ENCODE results near the gene EVL. TPM values are rescaled to one million over a fixed set of nuclear protein-coding genes. Genes with fewer than 3 reads are reported as not detected.
A peak's percentile ranks its signal among the peaks of the same experiment; 100 is the strongest.

Gene EVL
- total RNA-seq, 1 donor: 16.6 TPM

DNA sequence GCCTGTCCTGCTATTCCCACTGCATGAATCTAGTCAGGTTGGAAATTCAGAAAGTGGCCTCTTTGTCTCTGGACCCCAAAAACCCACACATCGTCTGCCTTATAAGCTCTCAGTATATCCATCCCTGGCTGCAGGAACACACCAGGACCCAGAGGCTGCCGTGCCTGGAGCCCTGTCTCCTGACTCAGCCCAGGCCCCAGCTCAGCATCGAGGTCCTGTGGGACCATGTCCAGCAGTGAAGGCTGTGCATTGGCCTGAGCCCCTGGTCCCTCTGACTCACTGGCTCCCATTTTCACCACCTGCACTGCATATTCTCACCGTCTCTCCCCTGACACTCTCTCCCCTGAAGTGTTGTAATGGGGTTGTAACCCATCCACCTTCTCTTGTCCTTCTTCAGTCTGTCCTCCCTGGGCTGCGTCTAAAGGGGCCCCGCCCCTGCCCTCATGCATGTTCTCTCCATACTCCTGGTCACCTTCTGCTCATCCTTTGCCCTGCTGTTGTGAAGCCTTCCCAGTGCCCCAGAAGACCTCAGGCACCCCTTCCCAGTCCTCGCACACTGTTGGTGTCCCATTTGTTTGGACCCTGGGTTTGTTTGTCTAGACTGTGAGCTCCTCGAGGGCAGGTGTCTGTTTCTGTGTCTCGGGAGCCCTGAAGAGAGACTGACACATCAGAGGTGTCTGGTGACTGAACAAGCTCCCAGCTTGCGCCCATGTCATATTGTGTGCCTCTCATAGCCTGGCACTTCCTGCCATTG, 43.8 kb downstream of the EVL start:
- Histone ChIP-seq H3K4me3 (ENCODE audit: insufficient read depth, low read length) (no peak overlapping the region), H3K36me3 (ENCODE audit: insufficient read depth, low read length) (no peaks in the 10 kb centered on the region), H4K20me1 (ENCODE audit: insufficient read depth, low read length) (no peaks in the 10 kb centered on the region), H3K4me1 (ENCODE audit: insufficient read depth, low read length) (peaks cover 41% of the 10 kb centered on the region), H3K79me2 (ENCODE audit: insufficient read depth, low read length) (no peaks in the 10 kb centered on the region), H3K27me3 (ENCODE audit: insufficient read depth, low read length) (no peaks in the 10 kb centered on the region), H3K27ac (ENCODE audit: low read depth, low read length) (peak overlapping the region; percentile 55), H3K9me3 (ENCODE audit: low read depth, low read length) (no peaks in the 10 kb centered on the region), H2AFZ (ENCODE audit: low read length) (no peak overlapping the region), H3K4me2 (ENCODE audit: insufficient read depth, low read length) (peak overlapping the region; percentile 22)
- DNase-seq (ENCODE audit: insufficient read length, low spot score, missing footprints): peak; percentile 89
- TF ChIP-seq, protein P1, sequence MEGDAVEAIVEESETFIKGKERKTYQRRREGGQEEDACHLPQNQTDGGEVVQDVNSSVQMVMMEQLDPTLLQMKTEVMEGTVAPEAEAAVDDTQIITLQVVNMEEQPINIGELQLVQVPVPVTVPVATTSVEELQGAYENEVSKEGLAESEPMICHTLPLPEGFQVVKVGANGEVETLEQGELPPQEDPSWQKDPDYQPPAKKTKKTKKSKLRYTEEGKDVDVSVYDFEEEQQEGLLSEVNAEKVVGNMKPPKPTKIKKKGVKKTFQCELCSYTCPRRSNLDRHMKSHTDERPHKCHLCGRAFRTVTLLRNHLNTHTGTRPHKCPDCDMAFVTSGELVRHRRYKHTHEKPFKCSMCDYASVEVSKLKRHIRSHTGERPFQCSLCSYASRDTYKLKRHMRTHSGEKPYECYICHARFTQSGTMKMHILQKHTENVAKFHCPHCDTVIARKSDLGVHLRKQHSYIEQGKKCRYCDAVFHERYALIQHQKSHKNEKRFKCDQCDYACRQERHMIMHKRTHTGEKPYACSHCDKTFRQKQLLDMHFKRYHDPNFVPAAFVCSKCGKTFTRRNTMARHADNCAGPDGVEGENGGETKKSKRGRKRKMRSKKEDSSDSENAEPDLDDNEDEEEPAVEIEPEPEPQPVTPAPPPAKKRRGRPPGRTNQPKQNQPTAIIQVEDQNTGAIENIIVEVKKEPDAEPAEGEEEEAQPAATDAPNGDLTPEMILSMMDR (IDR thresholded peaks at IDR 0.05; ENCODE audit: extremely low read depth, low read depth, low read length): no peak

GRCh38 chr14:100109594-100109955, 44.4 kb downstream of the EVL start:
- TF ChIP-seq, protein P1 (IDR thresholded peaks at IDR 0.05; ENCODE audit: extremely low read depth, low read depth, low read length): no peak
- H3K4me3 ChIP-seq (ENCODE audit: insufficient read depth, low read length): no peak overlapping the region
- no peaks in the 10 kb centered on the region for H3K27me3 ChIP-seq (ENCODE audit: insufficient read depth, low read length)

GRCh38 chr14:100110816-100111215, 45.6 kb downstream of the EVL start:
- no peak overlapping the region for H3K4me3 ChIP-seq (ENCODE audit: insufficient read depth, low read length)
- no peaks in the 10 kb centered on the region for H3K27me3 ChIP-seq (ENCODE audit: insufficient read depth, low read length)
- no peak overlapping the region for H2AFZ ChIP-seq (ENCODE audit: low read length)
- no peaks in the 10 kb centered on the region for H3K9me3 ChIP-seq (ENCODE audit: low read depth, low read length)
- no peak overlapping the region for H3K27ac ChIP-seq (ENCODE audit: low read depth, low read length)
- no peaks in the 10 kb centered on the region for H3K79me2 ChIP-seq (ENCODE audit: insufficient read depth, low read length)
- DNase-seq (ENCODE audit: insufficient read length, low spot score, missing footprints): no peak
- H4K20me1 ChIP-seq (ENCODE audit: insufficient read depth, low read length): no peaks in the 10 kb centered on the region
- H3K36me3 ChIP-seq (ENCODE audit: insufficient read depth, low read length): no peaks in the 10 kb centered on the region
- H3K4me2 ChIP-seq (ENCODE audit: insufficient read depth, low read length): no peak overlapping the region
- H3K4me1 ChIP-seq (ENCODE audit: insufficient read depth, low read length): peaks cover 28% of the 10 kb centered on the region
- TF ChIP-seq, protein P1 (IDR thresholded peaks at IDR 0.05; ENCODE audit: extremely low read depth, low read depth, low read length): no peak

More at GRCh38 chr14:100109594-100109955, 44.4 kb downstream of the EVL start:
- H3K36me3 ChIP-seq (ENCODE audit: insufficient read depth, low read length): no peaks in the 10 kb centered on the region
- H3K79me2 ChIP-seq (ENCODE audit: insufficient read depth, low read length): no peaks in the 10 kb centered on the region
- no peak overlapping the region for H2AFZ ChIP-seq (ENCODE audit: low read length)
- H4K20me1 ChIP-seq (ENCODE audit: insufficient read depth, low read length): no peaks in the 10 kb centered on the region
- peak; percentile 69 for DNase-seq (ENCODE audit: insufficient read length, low spot score, missing footprints)
- H3K4me1 ChIP-seq (ENCODE audit: insufficient read depth, low read length): peaks cover 35% of the 10 kb centered on the region
- no peaks in the 10 kb centered on the region for H3K9me3 ChIP-seq (ENCODE audit: low read depth, low read length)
- H3K4me2 ChIP-seq (ENCODE audit: insufficient read depth, low read length): no peak overlapping the region
- no peak overlapping the region for H3K27ac ChIP-seq (ENCODE audit: low read depth, low read length)

DNA sequence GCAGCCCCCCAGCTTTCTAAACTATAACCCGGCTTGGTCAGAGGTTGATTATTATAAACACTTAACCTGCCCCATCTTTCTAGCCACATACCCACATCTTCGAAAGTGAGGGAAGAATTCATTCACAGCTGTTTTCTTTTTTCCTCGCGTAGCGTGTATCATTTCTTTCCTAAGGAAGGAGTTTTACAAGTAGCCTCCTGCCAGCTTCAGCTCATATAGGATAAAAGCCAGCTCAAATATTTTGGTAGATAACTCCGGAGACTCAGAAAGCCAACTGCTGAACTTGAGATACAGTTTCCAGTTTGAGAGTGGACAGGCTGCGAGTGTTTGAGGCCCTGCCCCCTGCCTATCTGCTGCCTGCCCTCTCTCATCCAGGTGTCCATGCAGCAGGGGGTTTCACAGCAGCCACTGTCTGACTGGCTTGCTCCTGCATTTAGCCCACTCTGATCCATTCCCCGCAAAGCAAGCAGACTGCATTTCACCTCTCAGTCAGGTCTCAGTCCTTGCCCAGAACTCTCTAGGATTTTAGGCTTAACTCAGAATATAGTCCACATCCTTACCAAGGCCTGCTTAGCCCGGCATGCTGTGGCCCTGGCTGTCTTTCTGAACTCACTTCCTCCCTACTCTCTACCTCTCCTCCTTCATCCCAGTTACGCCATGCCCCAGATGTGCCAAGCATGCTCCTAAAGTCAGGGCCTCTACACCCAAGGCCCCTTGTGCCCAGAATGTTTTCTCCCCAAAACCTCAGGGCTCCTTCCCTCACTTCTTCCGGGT, 46.9 kb downstream of the EVL start:
- Histone ChIP-seq H3K4me1 (ENCODE audit: insufficient read depth, low read length) (peaks cover 28% of the 10 kb centered on the region), H3K9me3 (ENCODE audit: low read depth, low read length) (no peaks in the 10 kb centered on the region), H4K20me1 (ENCODE audit: insufficient read depth, low read length) (no peaks in the 10 kb centered on the region), H3K27me3 (ENCODE audit: insufficient read depth, low read length) (no peaks in the 10 kb centered on the region), H3K4me2 (ENCODE audit: insufficient read depth, low read length) (peak overlapping the region; percentile 26), H3K4me3 (ENCODE audit: insufficient read depth, low read length) (no peak overlapping the region), H2AFZ (ENCODE audit: low read length) (peak overlapping the region; percentile 36), H3K79me2 (ENCODE audit: insufficient read depth, low read length) (no peaks in the 10 kb centered on the region), H3K36me3 (ENCODE audit: insufficient read depth, low read length) (no peaks in the 10 kb centered on the region), H3K27ac (ENCODE audit: low read depth, low read length) (peak overlapping the region; percentile 25)
- TF ChIP-seq, protein P1 (IDR thresholded peaks at IDR 0.05; ENCODE audit: extremely low read depth, low read depth, low read length): no peak
- DNase-seq (ENCODE audit: insufficient read length, low spot score, missing footprints): no peak

Measured in osteoblast (primary cell).